ENCODE data around the gene EDDM13.

DNA sequence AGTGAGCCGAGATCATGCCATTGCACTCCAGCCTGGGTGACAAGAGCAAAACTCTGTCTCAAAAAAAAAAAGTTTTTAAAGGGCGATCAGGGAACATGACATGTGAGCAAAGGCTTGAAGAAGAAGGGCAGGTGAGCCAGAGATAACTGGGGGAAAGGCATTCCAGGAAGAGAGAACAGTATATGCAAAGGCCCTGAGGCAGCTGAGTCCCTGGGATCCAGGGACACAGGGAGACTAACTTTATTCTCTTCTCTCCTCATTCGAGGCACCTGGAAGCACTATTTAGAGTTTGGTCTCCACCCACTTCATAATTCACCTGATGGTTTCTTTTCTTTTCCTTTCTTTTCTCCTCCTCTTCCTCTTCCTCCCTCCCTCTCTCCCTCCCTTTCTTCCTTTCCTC lies 24.5 kb downstream of the EDDM13 start:
- TF ChIP-seq, protein P1, sequence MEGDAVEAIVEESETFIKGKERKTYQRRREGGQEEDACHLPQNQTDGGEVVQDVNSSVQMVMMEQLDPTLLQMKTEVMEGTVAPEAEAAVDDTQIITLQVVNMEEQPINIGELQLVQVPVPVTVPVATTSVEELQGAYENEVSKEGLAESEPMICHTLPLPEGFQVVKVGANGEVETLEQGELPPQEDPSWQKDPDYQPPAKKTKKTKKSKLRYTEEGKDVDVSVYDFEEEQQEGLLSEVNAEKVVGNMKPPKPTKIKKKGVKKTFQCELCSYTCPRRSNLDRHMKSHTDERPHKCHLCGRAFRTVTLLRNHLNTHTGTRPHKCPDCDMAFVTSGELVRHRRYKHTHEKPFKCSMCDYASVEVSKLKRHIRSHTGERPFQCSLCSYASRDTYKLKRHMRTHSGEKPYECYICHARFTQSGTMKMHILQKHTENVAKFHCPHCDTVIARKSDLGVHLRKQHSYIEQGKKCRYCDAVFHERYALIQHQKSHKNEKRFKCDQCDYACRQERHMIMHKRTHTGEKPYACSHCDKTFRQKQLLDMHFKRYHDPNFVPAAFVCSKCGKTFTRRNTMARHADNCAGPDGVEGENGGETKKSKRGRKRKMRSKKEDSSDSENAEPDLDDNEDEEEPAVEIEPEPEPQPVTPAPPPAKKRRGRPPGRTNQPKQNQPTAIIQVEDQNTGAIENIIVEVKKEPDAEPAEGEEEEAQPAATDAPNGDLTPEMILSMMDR (IDR thresholded peaks at IDR 0.05) = no peak
- no peak for TF ChIP-seq EZH2phosphoT487 (IDR thresholded peaks at IDR 0.05)
- TF ChIP-seq EZH2 (IDR thresholded peaks at IDR 0.05) = no peak
